ENCODE data around the gene CKS2. TPM values are rescaled to one million over a fixed set of nuclear protein-coding genes. Genes with fewer than 3 reads are reported as not detected.
A peak's percentile ranks its signal among the peaks of the same experiment; 100 is the strongest.

CKS2 gene
- total RNA-seq, 1 donor from 2014 or later, result 24.5 TPM

DNA sequence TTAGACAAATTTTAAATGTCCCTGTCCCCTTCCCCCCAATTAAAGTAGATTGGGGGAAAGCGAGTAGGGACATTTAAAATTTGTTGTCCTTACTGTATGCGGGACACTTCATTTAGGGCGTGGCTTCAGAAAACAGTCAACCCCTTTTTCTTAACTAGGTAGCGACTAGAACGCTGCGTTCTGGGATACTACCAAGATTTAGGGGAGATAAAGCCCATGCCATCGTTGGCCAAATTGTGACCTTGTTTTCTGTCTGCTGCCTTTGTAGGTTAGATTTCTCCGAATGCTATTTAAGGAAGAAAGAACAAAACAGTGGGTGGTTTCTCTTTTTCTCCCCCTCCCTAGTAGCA lies 1.2 kb downstream of the CKS2 start:
- Mint-ChIP-seq H3K27ac (ENCODE audit: unreplicated experiment) (peak overlapping the region; percentile 89), H3K36me3 (ENCODE audit: low read depth) (peaks cover 2% of the 10 kb centered on the region), H3K4me1 (ENCODE audit: low read depth) (peaks cover 41% of the 10 kb centered on the region), H3K9me3 (ENCODE audit: low read depth) (no peaks in the 10 kb centered on the region), H3K4me3 (ENCODE audit: unreplicated experiment) (peak overlapping the region; percentile 90), H3K27me3 (ENCODE audit: low read depth) (no peaks in the 10 kb centered on the region)
- TF ChIP-seq, protein P1, sequence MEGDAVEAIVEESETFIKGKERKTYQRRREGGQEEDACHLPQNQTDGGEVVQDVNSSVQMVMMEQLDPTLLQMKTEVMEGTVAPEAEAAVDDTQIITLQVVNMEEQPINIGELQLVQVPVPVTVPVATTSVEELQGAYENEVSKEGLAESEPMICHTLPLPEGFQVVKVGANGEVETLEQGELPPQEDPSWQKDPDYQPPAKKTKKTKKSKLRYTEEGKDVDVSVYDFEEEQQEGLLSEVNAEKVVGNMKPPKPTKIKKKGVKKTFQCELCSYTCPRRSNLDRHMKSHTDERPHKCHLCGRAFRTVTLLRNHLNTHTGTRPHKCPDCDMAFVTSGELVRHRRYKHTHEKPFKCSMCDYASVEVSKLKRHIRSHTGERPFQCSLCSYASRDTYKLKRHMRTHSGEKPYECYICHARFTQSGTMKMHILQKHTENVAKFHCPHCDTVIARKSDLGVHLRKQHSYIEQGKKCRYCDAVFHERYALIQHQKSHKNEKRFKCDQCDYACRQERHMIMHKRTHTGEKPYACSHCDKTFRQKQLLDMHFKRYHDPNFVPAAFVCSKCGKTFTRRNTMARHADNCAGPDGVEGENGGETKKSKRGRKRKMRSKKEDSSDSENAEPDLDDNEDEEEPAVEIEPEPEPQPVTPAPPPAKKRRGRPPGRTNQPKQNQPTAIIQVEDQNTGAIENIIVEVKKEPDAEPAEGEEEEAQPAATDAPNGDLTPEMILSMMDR (IDR thresholded peaks at IDR 0.05), result no peak
- no peak for DNase-seq (ENCODE audit: low spot score)

GRCh38 chr9:89313842-89314241 lies 2.8 kb downstream of the CKS2 start:
- H3K4me3 Mint-ChIP-seq (ENCODE audit: unreplicated experiment), result peak overlapping the region; percentile 43
- no peaks in the 10 kb centered on the region for H3K9me3 Mint-ChIP-seq (ENCODE audit: low read depth)
- H3K27me3 Mint-ChIP-seq (ENCODE audit: low read depth), result no peaks in the 10 kb centered on the region
- H3K36me3 Mint-ChIP-seq (ENCODE audit: low read depth), result peaks cover 6% of the 10 kb centered on the region
- peak overlapping the region; percentile 52 for H3K27ac Mint-ChIP-seq (ENCODE audit: unreplicated experiment)
- H3K4me1 Mint-ChIP-seq (ENCODE audit: low read depth), result peaks cover 51% of the 10 kb centered on the region
- no peak for DNase-seq (ENCODE audit: low spot score)
- TF ChIP-seq, protein P1 (IDR thresholded peaks at IDR 0.05), result no peak

- TF ChIP-seq, protein P1 (IDR thresholded peaks at IDR 0.05), result no peak
- no peak overlapping the region for H3K4me3 Mint-ChIP-seq (ENCODE audit: unreplicated experiment)
- no peaks in the 10 kb centered on the region for H3K27me3 Mint-ChIP-seq (ENCODE audit: low read depth)
- peak overlapping the region; percentile 52 for H3K27ac Mint-ChIP-seq (ENCODE audit: unreplicated experiment)
- peaks cover 56% of the 10 kb centered on the region for H3K4me1 Mint-ChIP-seq (ENCODE audit: low read depth)
- DNase-seq (ENCODE audit: low spot score), result no peak
- no peaks in the 10 kb centered on the region for H3K9me3 Mint-ChIP-seq (ENCODE audit: low read depth)
- H3K36me3 Mint-ChIP-seq (ENCODE audit: low read depth), result peaks cover 6% of the 10 kb centered on the region
Measured at GRCh38 chr9:89314955-89315354, 4.0 kb downstream of the CKS2 start.

- H3K27me3 Mint-ChIP-seq (ENCODE audit: low read depth), result no peaks in the 10 kb centered on the region
- no peak overlapping the region for H3K27ac Mint-ChIP-seq (ENCODE audit: unreplicated experiment)
- TF ChIP-seq, protein P1 (IDR thresholded peaks at IDR 0.05), result no peak
- peaks cover 56% of the 10 kb centered on the region for H3K4me1 Mint-ChIP-seq (ENCODE audit: low read depth)
- DNase-seq (ENCODE audit: low spot score), result no peak
- H3K4me3 Mint-ChIP-seq (ENCODE audit: unreplicated experiment), result no peak overlapping the region
- peaks cover 6% of the 10 kb centered on the region for H3K36me3 Mint-ChIP-seq (ENCODE audit: low read depth)
- H3K9me3 Mint-ChIP-seq (ENCODE audit: low read depth), result no peaks in the 10 kb centered on the region
Measured at GRCh38 chr9:89315482-89315881, 4.5 kb downstream of the CKS2 start.

GRCh38 chr9:89317282-89317681 lies 6.3 kb downstream of the CKS2 start:
- DNase-seq (ENCODE audit: low spot score), result no peak
- H3K4me3 Mint-ChIP-seq (ENCODE audit: unreplicated experiment), result peak overlapping the region; percentile 86
- TF ChIP-seq, protein P1 (IDR thresholded peaks at IDR 0.05), result no peak
- H3K27ac Mint-ChIP-seq (ENCODE audit: unreplicated experiment), result peak overlapping the region; percentile 99
- no peaks in the 10 kb centered on the region for H3K9me3 Mint-ChIP-seq (ENCODE audit: low read depth)
- peaks cover 60% of the 10 kb centered on the region for H3K4me1 Mint-ChIP-seq (ENCODE audit: low read depth)
- H3K27me3 Mint-ChIP-seq (ENCODE audit: low read depth), result no peaks in the 10 kb centered on the region
- H3K36me3 Mint-ChIP-seq (ENCODE audit: low read depth), result peaks cover 6% of the 10 kb centered on the region

Data from chondrocyte (in vitro differentiated cells).